GM23338 (cell line): ENCODE results near the gene PCDHGB5.

Experiments used
- CTCF ChIP-seq, 2 experiments: fragments of 200-600 bp in 1 of 2; sonication (generic) in 1 of 2; conservative IDR thresholded peaks; 2 replicates each; pipeline versions ENCODE4 v1.5.1 to v1.6.1; 2016 to 2017; ENCODE audit warnings: antibody characterized with exemption in 2 of 2, low read depth in 2 of 2, mild to moderate bottlenecking in 2 of 2, moderate library complexity in 1 of 2
- EZH2 ChIP-seq: fragments of 200-600 bp; sonication (generic); IDR thresholded peaks from one replicate; pipeline ENCODE4 v1.8.0; 2017; ENCODE audit warnings: antibody characterized with exemption, mild to moderate bottlenecking, low read depth; ENCODE audit not compliant: unreplicated experiment
- EZH2phosphoT487 ChIP-seq: fragments of 200-600 bp; sonication (generic); IDR thresholded peaks from one replicate; pipeline ENCODE4 v1.8.1; 2018; ENCODE audit warnings: antibody characterized with exemption; ENCODE audit not compliant: unreplicated experiment
- JUNB ChIP-seq: IDR thresholded peaks from one replicate; pipeline ENCODE4 v1.6.1; 2016; ENCODE audit warnings: antibody characterized with exemption; ENCODE audit not compliant: unreplicated experiment
- POLR2AphosphoS5 ChIP-seq: IDR thresholded peaks from 2 replicates; pipeline ENCODE4 v1.6.1; 2016; ENCODE audit warnings: antibody characterized with exemption, low read depth
- REST ChIP-seq: IDR thresholded peaks from one replicate; pipeline ENCODE4 v1.6.1; 2018; ENCODE audit warnings: antibody characterized with exemption; ENCODE audit not compliant: unreplicated experiment
- STAT1 ChIP-seq: IDR thresholded peaks from one replicate; pipeline ENCODE4 v1.6.1; 2016; ENCODE audit warnings: antibody characterized with exemption; ENCODE audit not compliant: unreplicated experiment

GRCh38 chr5:141366016-141366896 lies 31.5 kb upstream of the PCDHGB5 start:
- no peak for TF ChIP-seq CTCF (conservative IDR thresholded peaks at IDR 0.05; ENCODE audit: low read depth in 2 of 2)
- TF ChIP-seq EZH2phosphoT487, result no peak
- TF ChIP-seq POLR2AphosphoS5, result no peak
- no peak for TF ChIP-seq EZH2
- TF ChIP-seq JUNB, result no peak
- no peak for TF ChIP-seq REST
- TF ChIP-seq STAT1, result no peak
